Measurements from ENCODE around the gene COBL. TPM values are rescaled to one million over a fixed set of nuclear protein-coding genes. Genes with fewer than 3 reads are reported as not detected.

The COBL gene
- total RNA-seq, 4 donors from 2014 or later: under 0.01 to 7.7 (median 2.6) TPM

GRCh38 chr7:51072281-51072680 is 244.3 kb downstream of the COBL start:
- intact Hi-C loops (cut with DNase I; ENCODE audit: low total_unique reads): no loop called here
- Histone ChIP-seq H3K4me1 (no peaks in the 10 kb centered on the region), H3K36me3 (no peaks in the 10 kb centered on the region), H3K27me3 (no peaks in the 10 kb centered on the region), H3K4me3 (no peak overlapping the region), H3K9me3 (no peaks in the 10 kb centered on the region), H3K27ac (no peak overlapping the region)
- DNase-seq: no peak
- TF ChIP-seq CTCF (IDR thresholded peaks at IDR 0.05): no peak
- TF ChIP-seq POLR2A (IDR thresholded peaks at IDR 0.05): no peak

- Histone ChIP-seq H3K27ac (no peak overlapping the region), H3K9me3 (no peaks in the 10 kb centered on the region), H3K4me1 (no peaks in the 10 kb centered on the region), H3K27me3 (no peaks in the 10 kb centered on the region), H3K4me3 (no peak overlapping the region), H3K36me3 (no peaks in the 10 kb centered on the region)
- intact Hi-C loops (cut with DNase I; ENCODE audit: low total_unique reads): no loop called here
- TF ChIP-seq POLR2A (IDR thresholded peaks at IDR 0.05): no peak
- TF ChIP-seq CTCF (IDR thresholded peaks at IDR 0.05): no peak
- no peak for DNase-seq
Measured at GRCh38 chr7:51071427-51071826, 245.2 kb downstream of the COBL start.

- no peak for DNase-seq
- Histone ChIP-seq H3K27me3 (no peaks in the 10 kb centered on the region), H3K27ac (no peak overlapping the region), H3K36me3 (no peaks in the 10 kb centered on the region), H3K4me1 (no peaks in the 10 kb centered on the region), H3K4me3 (no peak overlapping the region), H3K9me3 (no peaks in the 10 kb centered on the region)
- TF ChIP-seq POLR2A (IDR thresholded peaks at IDR 0.05): no peak
- no peak for TF ChIP-seq CTCF (IDR thresholded peaks at IDR 0.05)
- intact Hi-C loops (cut with DNase I; ENCODE audit: low total_unique reads): no loop called here
Measured at GRCh38 chr7:51070151-51070550, 246.5 kb downstream of the COBL start.

- no peaks in the 10 kb centered on the region for H3K36me3 ChIP-seq
- no peak overlapping the region for H3K27ac ChIP-seq
- H3K4me3 ChIP-seq: no peak overlapping the region
- H3K27me3 ChIP-seq: no peaks in the 10 kb centered on the region
- H3K9me3 ChIP-seq: no peaks in the 10 kb centered on the region
- TF ChIP-seq POLR2A (IDR thresholded peaks at IDR 0.05): no peak
- TF ChIP-seq CTCF (IDR thresholded peaks at IDR 0.05): no peak
- intact Hi-C loops (cut with DNase I; ENCODE audit: low total_unique reads): no loop called here
- no peaks in the 10 kb centered on the region for H3K4me1 ChIP-seq
- DNase-seq: no peak
Measured at GRCh38 chr7:51069411-51070083, 247.1 kb downstream of the COBL start.

- no peaks in the 10 kb centered on the region for H3K36me3 ChIP-seq
- no peak for DNase-seq
- TF ChIP-seq CTCF (IDR thresholded peaks at IDR 0.05) (no peak), POLR2A (IDR thresholded peaks at IDR 0.05) (no peak)
- H3K27me3 ChIP-seq: no peaks in the 10 kb centered on the region
- no peak overlapping the region for H3K4me3 ChIP-seq
- H3K4me1 ChIP-seq: no peaks in the 10 kb centered on the region
- H3K27ac ChIP-seq: no peak overlapping the region
- intact Hi-C loops (cut with DNase I; ENCODE audit: low total_unique reads): no loop called here
- H3K9me3 ChIP-seq: no peaks in the 10 kb centered on the region
Measured at GRCh38 chr7:51068401-51068800, 248.2 kb downstream of the COBL start.

All from uterus (tissue), 4 donors.